CD4-positive, alpha-beta T cell treated with Interleukin-21 for 1 hour (primary cell): ENCODE results near the gene AFAP1L2.
"Not testable (repeated sequence)": the region's sequence is repeated elsewhere in the genome, so short reads cannot be mapped to it uniquely, and the experiment has no call there.

ENCODE experiments used
- DNase-seq: peaks from one replicate; pipeline ENCODE4 v3.0.0-alpha.2; 2020

AFAP1L2 gene

GRCh38 chr10:114334301-114334700 lies 70.0 kb downstream of the AFAP1L2 start:
- no peak for DNase-seq

GRCh38 chr10:114333441-114333840 lies 70.9 kb downstream of the AFAP1L2 start:
- DNase-seq = not testable (repeated sequence)

- DNase-seq = no peak
These were observed 71.8 kb downstream of the AFAP1L2 start for GRCh38 chr10:114332301-114333192.

- no peak for DNase-seq
These were observed 74.5 kb downstream of the AFAP1L2 start for GRCh38 chr10:114329634-114330365.

GRCh38 chr10:114328874-114329273 lies 75.4 kb downstream of the AFAP1L2 start:
- no peak for DNase-seq

- DNase-seq = no peak
These were observed 75.9 kb downstream of the AFAP1L2 start for GRCh38 chr10:114328441-114328812.

- no peak for DNase-seq
These were observed 76.5 kb downstream of the AFAP1L2 start for GRCh38 chr10:114327537-114328440.

GRCh38 chr10:114326795-114327194 lies 77.5 kb downstream of the AFAP1L2 start:
- no peak for DNase-seq

- no peak for DNase-seq
These were observed 81.3 kb downstream of the AFAP1L2 start for GRCh38 chr10:114323023-114323422.

- no peak for DNase-seq
These were observed 82.0 kb downstream of the AFAP1L2 start for GRCh38 chr10:114322344-114322743.

- no peak for DNase-seq
These were observed 83.8 kb downstream of the AFAP1L2 start for GRCh38 chr10:114320249-114321116.

- no peak for DNase-seq
These were observed 84.7 kb downstream of the AFAP1L2 start for GRCh38 chr10:114319406-114320248.

GRCh38 chr10:114316744-114317143 lies 87.6 kb downstream of the AFAP1L2 start:
- no peak for DNase-seq

- no peak for DNase-seq
These were observed 88.5 kb downstream of the AFAP1L2 start for GRCh38 chr10:114315566-114316420.

- no peak for DNase-seq
These were observed 90.4 kb downstream of the AFAP1L2 start for GRCh38 chr10:114313866-114314265.

GRCh38 chr10:114313139-114313538 lies 91.2 kb downstream of the AFAP1L2 start:
- DNase-seq = no peak

- no peak for DNase-seq
These were observed 92.6 kb downstream of the AFAP1L2 start for GRCh38 chr10:114311496-114312209.

GRCh38 chr10:114311023-114311422 lies 93.3 kb downstream of the AFAP1L2 start:
- DNase-seq = no peak

- DNase-seq = no peak
These were observed 94.0 kb downstream of the AFAP1L2 start for GRCh38 chr10:114310346-114310745.

- no peak for DNase-seq
These were observed 95.0 kb downstream of the AFAP1L2 start for GRCh38 chr10:114309364-114309651.
